Lower leg skin (tissue), 3 donors: ENCODE results near the gene COL27A1.

Experiments
- POLR2A ChIP-seq, 2 donors: fragments of 450-650 bp; IDR thresholded peaks; one replicate each; pipeline ENCODE4 v1.6.1; 2016 to 2017; ENCODE audit warnings: antibody characterized with exemption in 2 of 2, mild to moderate bottlenecking in 1 of 2, moderate library complexity in 1 of 2
- TF ChIP-seq, protein P1 (sequence below), 3 donors: fragments of 450-650 bp; IDR thresholded peaks; one replicate each; pipeline ENCODE4 v1.5.1; 2016; ENCODE audit warnings: antibody characterized with exemption in 3 of 3, mild to moderate bottlenecking in 3 of 3, moderate library complexity in 2 of 3

GRCh38 chr9:114314881-114315722 lies 159.8 kb downstream of the COL27A1 start:
- TF ChIP-seq, protein P1, sequence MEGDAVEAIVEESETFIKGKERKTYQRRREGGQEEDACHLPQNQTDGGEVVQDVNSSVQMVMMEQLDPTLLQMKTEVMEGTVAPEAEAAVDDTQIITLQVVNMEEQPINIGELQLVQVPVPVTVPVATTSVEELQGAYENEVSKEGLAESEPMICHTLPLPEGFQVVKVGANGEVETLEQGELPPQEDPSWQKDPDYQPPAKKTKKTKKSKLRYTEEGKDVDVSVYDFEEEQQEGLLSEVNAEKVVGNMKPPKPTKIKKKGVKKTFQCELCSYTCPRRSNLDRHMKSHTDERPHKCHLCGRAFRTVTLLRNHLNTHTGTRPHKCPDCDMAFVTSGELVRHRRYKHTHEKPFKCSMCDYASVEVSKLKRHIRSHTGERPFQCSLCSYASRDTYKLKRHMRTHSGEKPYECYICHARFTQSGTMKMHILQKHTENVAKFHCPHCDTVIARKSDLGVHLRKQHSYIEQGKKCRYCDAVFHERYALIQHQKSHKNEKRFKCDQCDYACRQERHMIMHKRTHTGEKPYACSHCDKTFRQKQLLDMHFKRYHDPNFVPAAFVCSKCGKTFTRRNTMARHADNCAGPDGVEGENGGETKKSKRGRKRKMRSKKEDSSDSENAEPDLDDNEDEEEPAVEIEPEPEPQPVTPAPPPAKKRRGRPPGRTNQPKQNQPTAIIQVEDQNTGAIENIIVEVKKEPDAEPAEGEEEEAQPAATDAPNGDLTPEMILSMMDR (IDR thresholded peaks at IDR 0.05) = no peak
- TF ChIP-seq POLR2A (IDR thresholded peaks at IDR 0.05) = no peak
